HCT116 (cell line): Measurements from ENCODE around the gene ADORA3. TPM values are rescaled to one million over a fixed set of nuclear protein-coding genes. Genes with fewer than 3 reads are reported as not detected.

ENCODE experiments used
- ATAC-seq: fragments of 200-7000 bp; cut with Tn5 transposase; 2 replicates; pipeline ENCODE4 v1.9.1; 2020; ENCODE audit warnings: mild to moderate bottlenecking, moderate library complexity
- BruUV-seq: library from RNA; stranded (reverse); fragments of 400-500 nt; replicated peaks from 2 replicates; lab custom pipeline; 2021; lab: Mats Ljungman, UMichigan
- CTCF ChIA-PET: fragments of 300-600 bp; sonication (Branson Sonifier 250); formaldehyde crosslinking; loops from one replicate; lab custom pipeline; 2021; ENCODE audit warnings: antibody characterized with exemption; lab: Charles Lee
- POLR2A ChIA-PET: fragments of 300-600, 350-600 bp; sonication (Branson Sonifier 250); formaldehyde crosslinking; loops from one replicate; lab custom pipeline; 2021; ENCODE audit warnings: antibody characterized with exemption; lab: Charles Lee
- RAD21 ChIA-PET, 2 experiments: fragments of 300-600 bp; sonication (Branson Sonifier 250); formaldehyde crosslinking; loops; one replicate each; lab custom pipeline; 2023; ENCODE audit warnings: low total read pairs in 2 of 2; ENCODE audit not compliant: uncharacterized antibody in 2 of 2, unreplicated experiment in 2 of 2, low non-redundant PET in 1 of 2; lab: Charles Lee
- DNase-seq: peaks from one replicate; pipeline ENCODE4 v3.0.0-alpha.2; 2010; ENCODE audit warnings: low read depth, low spot score
- H2AFZ ChIP-seq: fragments of 200-600 bp; shearing (Covaris generic), sonication (generic); 2 replicates; pipeline ENCODE4 v1.6.1; 2017; ENCODE audit warnings: low read depth, mixed run types, mixed read lengths, antibody characterized with exemption, low read length; ENCODE audit not compliant: poor library complexity, severe bottlenecking
- H3K27ac ChIP-seq: 2 replicates; pipeline ENCODE4 v1.5.1; 2012; ENCODE audit warnings: low read depth, low read length
- H3K27me3 ChIP-seq: fragments of 200-600 bp; sonication (generic); 2 replicates; pipeline ENCODE4 v1.6.1; 2016; ENCODE audit warnings: mixed run types, low read length, mixed read lengths; ENCODE audit not compliant: insufficient read depth
- H3K36me3 ChIP-seq, 2 experiments: fragments of 200-500 bp in 1 of 2; fragments of 200-600 bp in 1 of 2; sonication (Bioruptor generic) in 1 of 2; sonication (generic) in 1 of 2; 2 replicates each; pipeline versions ENCODE4 v1.5.1 to v1.6.1; 2014 to 2016; ENCODE audit warnings: low read length in 2 of 2, inconsistent platforms in 1 of 2, mixed read lengths in 1 of 2, mixed run types in 1 of 2; ENCODE audit not compliant: insufficient read depth in 2 of 2, control insufficient read depth in 1 of 2
- H3K4me1 ChIP-seq, 2 experiments: fragments of 200-600 bp in 1 of 2; sonication (generic) in 1 of 2; 2 replicates each; pipeline versions ENCODE4 v1.5.1 to v1.6.1; 2012 to 2017; ENCODE audit warnings: low read length in 2 of 2, inconsistent platforms in 1 of 2, mild to moderate bottlenecking in 1 of 2, mixed read lengths in 1 of 2, mixed run types in 1 of 2, moderate library complexity in 1 of 2; ENCODE audit not compliant: insufficient read depth in 2 of 2, control insufficient read depth in 1 of 2
- H3K4me2 ChIP-seq: fragments of 200-600 bp; sonication (generic); 2 replicates; pipeline ENCODE4 v1.6.1; 2017; ENCODE audit warnings: mixed run types, low read length, mixed read lengths
- H3K4me3 ChIP-seq, 2 experiments: fragments of 200-600 bp in 1 of 2; sonication (generic) in 1 of 2; replicated peaks in 1 of 2; 2 replicates each; pipeline ENCODE4 v1.5.1; 2011 to 2016; ENCODE audit warnings: low read length in 2 of 2, control low read depth in 1 of 2, low read depth in 1 of 2, mild to moderate bottlenecking in 1 of 2, mixed read lengths in 1 of 2, mixed run types in 1 of 2
- H3K79me2 ChIP-seq: fragments of 200-600 bp; sonication (generic); 2 replicates; pipeline ENCODE4 v1.6.1; 2017; ENCODE audit warnings: mild to moderate bottlenecking, mixed run types, low read length, moderate library complexity, mixed read lengths; ENCODE audit not compliant: insufficient read depth
- H3K9ac ChIP-seq: fragments of 200-600 bp; sonication (generic); 2 replicates; pipeline ENCODE4 v1.6.1; 2016; ENCODE audit warnings: low read length, mixed read lengths
- H3K9me2 ChIP-seq: fragments of 200-600 bp; sonication (generic), shearing (Covaris generic); 2 replicates; pipeline ENCODE4 v1.6.1; 2017; ENCODE audit warnings: mixed run types, mild to moderate bottlenecking, moderate library complexity; ENCODE audit not compliant: insufficient read depth
- H3K9me3 ChIP-seq, 2 experiments: fragments of 200-500 bp in 1 of 2; fragments of 200-600 bp in 1 of 2; sonication (Bioruptor generic) in 1 of 2; sonication (generic) in 1 of 2; 2 replicates each; pipeline ENCODE4 v1.6.1; 2014 to 2017; ENCODE audit warnings: low read length in 2 of 2, mixed read lengths in 2 of 2, inconsistent platforms in 1 of 2, low read depth in 1 of 2, mild to moderate bottlenecking in 1 of 2, mixed run types in 1 of 2, moderate library complexity in 1 of 2; ENCODE audit not compliant: control insufficient read depth in 1 of 2, insufficient read depth in 1 of 2
- H4K20me1 ChIP-seq: fragments of 200-600 bp; sonication (generic), shearing (Covaris generic); 2 replicates; pipeline ENCODE4 v1.6.1; 2017; ENCODE audit warnings: mixed run types, mild to moderate bottlenecking, moderate library complexity; ENCODE audit not compliant: insufficient read depth
- CBX3 ChIP-seq: IDR thresholded peaks from 2 replicates; pipeline ENCODE4 v1.6.1; 2012; ENCODE audit warnings: low read depth
- CEBPB ChIP-seq: IDR thresholded peaks from 2 replicates; pipeline ENCODE4 v1.6.1; 2012; ENCODE audit warnings: low read depth
- EGR1 ChIP-seq: IDR thresholded peaks from 2 replicates; pipeline ENCODE4 v1.6.1; 2012; ENCODE audit warnings: low read depth
- ELF1 ChIP-seq: IDR thresholded peaks from 2 replicates; pipeline ENCODE4 v1.6.1; 2012; ENCODE audit warnings: low read depth, borderline replicate concordance
- EZH2 ChIP-seq: fragments of 200-600 bp; sonication (generic); IDR thresholded peaks from 2 replicates; pipeline ENCODE4 v1.6.1; 2017; ENCODE audit warnings: antibody characterized with exemption, mixed run types
- EZH2phosphoT487 ChIP-seq: fragments of 200-600 bp; IDR thresholded peaks from 2 replicates; pipeline ENCODE4 v1.6.1; 2018; ENCODE audit warnings: antibody characterized with exemption, borderline replicate concordance
- POLR2AphosphoS5 ChIP-seq: IDR thresholded peaks from 2 replicates; pipeline ENCODE4 v1.6.1; 2011; ENCODE audit warnings: mild to moderate bottlenecking, low read depth, low read length, moderate library complexity
- SIN3A ChIP-seq: IDR thresholded peaks from 2 replicates; pipeline ENCODE4 v1.6.1; 2012; ENCODE audit warnings: low read depth
- SRF ChIP-seq: IDR thresholded peaks from 2 replicates; pipeline ENCODE4 v1.6.1; 2012; ENCODE audit warnings: low read depth
- YY1 ChIP-seq: IDR thresholded peaks from 2 replicates; pipeline ENCODE4 v1.6.1; 2011; ENCODE audit warnings: low read length, low read depth, moderate library complexity, mild to moderate bottlenecking; ENCODE audit not compliant: insufficient replicate concordance; ENCODE audit errors: extremely low read depth
- intact Hi-C: fragments of 100-400 bp; cut with micrococcal nuclease; formaldehyde crosslinking; loops from 2 replicates; pipeline ENCODE4 v1.10.0; 2022
- total RNA-seq: library from RNA; stranded (reverse); gene quantifications from one replicate; pipeline ENCODE4 v1.2.1, GENCODE V29; 2021; ENCODE audit not compliant: unreplicated experiment
- TF ChIP-seq, protein P1 (sequence below): IDR thresholded peaks from 2 replicates; pipeline ENCODE4 v1.6.1; 2012; ENCODE audit warnings: low read depth
- TF ChIP-seq, protein P2 (sequence below): IDR thresholded peaks from 2 replicates; pipeline ENCODE4 v1.6.1; 2012
- TF ChIP-seq, protein P3 (sequence below): IDR thresholded peaks from 2 replicates; pipeline ENCODE4 v1.6.1; 2012

The ADORA3 gene
- total RNA-seq, 1 experiment from 2014 or later, result not detected

DNA sequence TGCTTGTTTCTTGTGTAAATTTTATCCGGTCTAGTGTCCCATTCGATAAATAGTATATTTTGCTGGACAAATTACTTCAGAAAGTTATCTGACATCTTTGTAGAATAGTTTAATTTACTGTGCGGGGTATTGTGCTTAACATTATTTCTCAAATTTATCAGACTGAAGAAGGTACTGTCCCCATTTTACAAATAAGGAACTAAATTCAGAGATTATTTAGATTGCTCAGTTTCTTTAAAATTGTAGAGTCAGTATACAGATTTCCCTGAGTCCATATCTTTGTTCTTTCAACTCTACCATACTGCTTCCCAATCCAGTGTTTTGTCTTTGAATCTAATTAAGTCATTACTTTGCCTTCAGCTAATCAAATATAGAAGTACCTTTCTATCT is 47.8 kb downstream of the ADORA3 start:
- H3K36me3 ChIP-seq, result peaks cover 42 to 47% of the 10 kb centered on the region in 2 experiments; a peak in 3 of 4 replicates
- POLR2A ChIA-PET, result no interaction called here
- no peak for ATAC-seq

DNA sequence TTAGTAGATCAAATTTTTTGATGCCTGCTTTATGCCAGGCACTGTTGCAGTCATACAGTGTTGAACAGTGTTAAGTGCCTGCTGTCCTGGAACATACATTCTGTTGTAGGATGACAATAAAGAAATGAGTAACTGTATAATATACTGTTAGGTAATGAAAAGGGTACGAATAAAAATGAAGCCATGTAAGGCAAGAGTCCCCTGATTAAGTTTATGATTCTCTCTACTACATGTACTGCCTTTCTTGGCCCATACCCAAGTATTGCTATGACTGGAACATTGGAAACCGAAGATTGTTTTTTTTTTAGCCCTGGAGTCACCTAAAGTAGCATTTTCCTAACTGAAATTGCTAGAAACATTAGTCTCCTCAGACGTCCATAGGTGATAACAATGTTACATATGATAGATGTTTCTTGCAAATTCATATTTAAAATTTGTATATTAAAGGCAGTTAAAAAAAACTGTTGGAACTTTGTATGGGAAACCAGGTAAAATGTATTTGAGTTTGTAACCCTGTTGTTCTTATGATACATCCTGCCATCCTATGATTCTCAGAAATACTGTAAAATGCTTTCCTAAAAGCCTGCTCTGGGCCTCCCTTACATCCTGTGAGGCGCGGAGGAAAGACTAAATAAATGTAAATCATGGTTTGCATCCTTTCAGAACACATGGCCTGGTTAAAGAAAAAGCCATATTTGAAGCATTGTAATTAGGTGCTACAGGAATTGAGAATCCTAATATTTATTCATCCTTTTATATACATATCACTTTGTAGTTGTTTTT is 48.4 kb downstream of the ADORA3 start:
- peaks cover 12% of the 10 kb centered on the region for H4K20me1 ChIP-seq
- RAD21 ChIA-PET, result no interaction called here
- intact Hi-C loops, result no loop called here
- no peaks in the 10 kb centered on the region for H3K27me3 ChIP-seq
- POLR2A ChIA-PET, result no interaction called here
- H3K27ac ChIP-seq, result no peak overlapping the region
- peaks cover 85% of the 10 kb centered on the region for H3K79me2 ChIP-seq
- H3K4me2 ChIP-seq, result no peak overlapping the region
- H3K4me3 ChIP-seq, result no peak overlapping the region
- CTCF ChIA-PET, result no interaction called here
- ATAC-seq (no peak), DNase-seq (no peak)
- no peaks in the 10 kb centered on the region for H3K9me2 ChIP-seq
- H3K9me3 ChIP-seq, result no peaks in the 10 kb centered on the region
- H2AFZ ChIP-seq, result no peak overlapping the region
- H3K9ac ChIP-seq, result no peak overlapping the region
- peaks cover 40 to 44% of the 10 kb centered on the region in 2 experiments; a peak in 3 of 4 replicates for H3K36me3 ChIP-seq
- BruUV-seq, result no TSS peak
- peaks cover 6 to 11% of the 10 kb centered on the region in 2 experiments; a peak in 2 of 4 replicates for H3K4me1 ChIP-seq
- TF ChIP-seq EZH2phosphoT487 (no peak), SRF (no peak), EZH2 (no peak), ELF1 (no peak), SIN3A (no peak), EGR1 (no peak), CEBPB (no peak), CBX3 (no peak), YY1 (no peak)
- TF ChIP-seq, protein P1, sequence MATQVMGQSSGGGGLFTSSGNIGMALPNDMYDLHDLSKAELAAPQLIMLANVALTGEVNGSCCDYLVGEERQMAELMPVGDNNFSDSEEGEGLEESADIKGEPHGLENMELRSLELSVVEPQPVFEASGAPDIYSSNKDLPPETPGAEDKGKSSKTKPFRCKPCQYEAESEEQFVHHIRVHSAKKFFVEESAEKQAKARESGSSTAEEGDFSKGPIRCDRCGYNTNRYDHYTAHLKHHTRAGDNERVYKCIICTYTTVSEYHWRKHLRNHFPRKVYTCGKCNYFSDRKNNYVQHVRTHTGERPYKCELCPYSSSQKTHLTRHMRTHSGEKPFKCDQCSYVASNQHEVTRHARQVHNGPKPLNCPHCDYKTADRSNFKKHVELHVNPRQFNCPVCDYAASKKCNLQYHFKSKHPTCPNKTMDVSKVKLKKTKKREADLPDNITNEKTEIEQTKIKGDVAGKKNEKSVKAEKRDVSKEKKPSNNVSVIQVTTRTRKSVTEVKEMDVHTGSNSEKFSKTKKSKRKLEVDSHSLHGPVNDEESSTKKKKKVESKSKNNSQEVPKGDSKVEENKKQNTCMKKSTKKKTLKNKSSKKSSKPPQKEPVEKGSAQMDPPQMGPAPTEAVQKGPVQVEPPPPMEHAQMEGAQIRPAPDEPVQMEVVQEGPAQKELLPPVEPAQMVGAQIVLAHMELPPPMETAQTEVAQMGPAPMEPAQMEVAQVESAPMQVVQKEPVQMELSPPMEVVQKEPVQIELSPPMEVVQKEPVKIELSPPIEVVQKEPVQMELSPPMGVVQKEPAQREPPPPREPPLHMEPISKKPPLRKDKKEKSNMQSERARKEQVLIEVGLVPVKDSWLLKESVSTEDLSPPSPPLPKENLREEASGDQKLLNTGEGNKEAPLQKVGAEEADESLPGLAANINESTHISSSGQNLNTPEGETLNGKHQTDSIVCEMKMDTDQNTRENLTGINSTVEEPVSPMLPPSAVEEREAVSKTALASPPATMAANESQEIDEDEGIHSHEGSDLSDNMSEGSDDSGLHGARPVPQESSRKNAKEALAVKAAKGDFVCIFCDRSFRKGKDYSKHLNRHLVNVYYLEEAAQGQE, result no peak
- TF ChIP-seq, protein P2, sequence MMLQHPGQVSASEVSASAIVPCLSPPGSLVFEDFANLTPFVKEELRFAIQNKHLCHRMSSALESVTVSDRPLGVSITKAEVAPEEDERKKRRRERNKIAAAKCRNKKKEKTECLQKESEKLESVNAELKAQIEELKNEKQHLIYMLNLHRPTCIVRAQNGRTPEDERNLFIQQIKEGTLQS, result no peak

More for the DNA sequence above, 47.8 kb downstream of the ADORA3 start:
- no peak for DNase-seq
- no peaks in the 10 kb centered on the region for H3K9me2 ChIP-seq
- H4K20me1 ChIP-seq, result peaks cover 12% of the 10 kb centered on the region
- H3K79me2 ChIP-seq, result peaks cover 79% of the 10 kb centered on the region
- no peak overlapping the region for H3K4me3 ChIP-seq
- no TSS peak for BruUV-seq
- intact Hi-C loops, result no loop called here
- no peak overlapping the region for H3K9ac ChIP-seq
- H3K27me3 ChIP-seq, result no peaks in the 10 kb centered on the region
- no peak overlapping the region for H2AFZ ChIP-seq
- H3K27ac ChIP-seq, result no peak overlapping the region
- no peaks in the 10 kb centered on the region for H3K9me3 ChIP-seq
- TF ChIP-seq, protein P3, sequence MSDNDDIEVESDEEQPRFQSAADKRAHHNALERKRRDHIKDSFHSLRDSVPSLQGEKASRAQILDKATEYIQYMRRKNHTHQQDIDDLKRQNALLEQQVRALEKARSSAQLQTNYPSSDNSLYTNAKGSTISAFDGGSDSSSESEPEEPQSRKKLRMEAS, result no peak
- TF ChIP-seq EZH2phosphoT487 (no peak), POLR2AphosphoS5 (no peak), CBX3 (no peak), ELF1 (no peak)
- ChIA-PET RAD21 (no interaction called here), CTCF (no interaction called here)
- peaks cover 4 to 6% of the 10 kb centered on the region in 2 experiments; a peak in 1 of 4 replicates for H3K4me1 ChIP-seq
- no peak overlapping the region for H3K4me2 ChIP-seq
